Natural killer cell (primary cell): ENCODE measurements around the gene ANKRD6. TPM values are rescaled to one million over a fixed set of nuclear protein-coding genes. Genes with fewer than 3 reads are reported as not detected.

Experiments used
- ATAC-seq, 3 donors: fragments of 150-1000 bp in 2 of 3; fragments of 200-7000 bp in 1 of 3; cut with Tn5 transposase; 1 replicate in 1 of 3; 2 replicates in 2 of 3; pipeline ENCODE4 v1.10.0; 2021; ENCODE audit warnings: mild to moderate bottlenecking in 2 of 3, moderate library complexity in 2 of 3
- DNase-seq, 2 donors: peaks; one replicate each; pipeline versions ENCODE4 v3.0.0 to v3.0.0-alpha.2; 2013 to 2021; ENCODE audit warnings: mixed read lengths in 1 of 2
- H3K27ac ChIP-seq: one replicate; pipeline ENCODE4 v1.5.1; 2013; ENCODE audit warnings: mild to moderate bottlenecking, low read length
- H3K27me3 ChIP-seq: one replicate; pipeline ENCODE4 v1.6.1; 2013; ENCODE audit warnings: low read length; ENCODE audit not compliant: control insufficient read depth, insufficient read depth
- H3K36me3 ChIP-seq: one replicate; pipeline ENCODE4 v1.6.1; 2013; ENCODE audit warnings: low read length; ENCODE audit not compliant: control insufficient read depth, insufficient read depth
- H3K4me1 ChIP-seq: one replicate; pipeline ENCODE4 v1.6.1; 2013; ENCODE audit warnings: low read length; ENCODE audit not compliant: control insufficient read depth, insufficient read depth
- H3K4me3 ChIP-seq: one replicate; pipeline ENCODE4 v1.5.1; 2013; ENCODE audit warnings: low read length
- H3K9me3 ChIP-seq: one replicate; pipeline ENCODE4 v1.6.1; 2013; ENCODE audit warnings: low read length; ENCODE audit not compliant: control insufficient read depth, insufficient read depth
- H3K27ac Mint-ChIP-seq, 2 donors: one replicate each; pipeline ENCODE4 v1.8.0; 2022; ENCODE audit warnings: mild to moderate bottlenecking in 2 of 2, mixed read lengths in 2 of 2, moderate library complexity in 1 of 2
- H3K27me3 Mint-ChIP-seq, 2 donors: one replicate each; pipeline ENCODE4 v1.8.0; 2022; ENCODE audit warnings: low read depth in 2 of 2, mixed read lengths in 2 of 2
- H3K36me3 Mint-ChIP-seq: one replicate; pipeline ENCODE4 v1.8.0; 2022; ENCODE audit warnings: mixed read lengths
- H3K4me1 Mint-ChIP-seq, 2 donors: one replicate each; pipeline ENCODE4 v1.8.0; 2022; ENCODE audit warnings: mixed read lengths in 2 of 2
- H3K4me3 Mint-ChIP-seq: one replicate; pipeline ENCODE4 v1.8.0; 2022; ENCODE audit warnings: mild to moderate bottlenecking, moderate library complexity, mixed read lengths
- H3K9me3 Mint-ChIP-seq, 2 donors: one replicate each; pipeline ENCODE4 v1.8.0; 2022; ENCODE audit warnings: mixed read lengths in 2 of 2
- WGBS: methylation state at CpG from one replicate; pipeline ENCODE4 v1.1.7; 2013; ENCODE audit warnings: missing lambda C conversion rate; ENCODE audit not compliant: insufficient coverage; 5-methylcytosine and 5-hydroxymethylcytosine counted together
- intact Hi-C: fragments of 100-400 bp; cut with micrococcal nuclease; formaldehyde crosslinking; loops from one replicate; pipeline ENCODE4 v1.14.2; 2022
- total RNA-seq, 4 donors: library from RNA; stranded (reverse); fragments of 120-200 nt in 1 of 4; gene quantifications; one replicate each; pipeline versions ENCODE4 v1.2.3 to v1.2.4, GENCODE V29; 2013 to 2022
- TF ChIP-seq, protein P1 (sequence below): fragments of 200-600 bp; IDR thresholded peaks from one replicate; pipeline ENCODE4 v1.8.0; 2022; ENCODE audit warnings: antibody characterized with exemption

The ANKRD6 gene
- total RNA-seq, 3 donors from 2014 or later (not counting 1 experiment from before 2014, with no cell fraction given) = 4.5 to 9.0 (median 4.6) TPM

- H3K4me1 ChIP-seq = no peaks in the 10 kb centered on the region
- no peak overlapping the region for H3K4me3 Mint-ChIP-seq
- H3K4me1 Mint-ChIP-seq = no peaks in the 10 kb centered on the region
- no peaks in the 10 kb centered on the region for H3K36me3 ChIP-seq
- no peak overlapping the region for H3K27ac ChIP-seq
- H3K36me3 Mint-ChIP-seq = no peaks in the 10 kb centered on the region
- H3K27me3 ChIP-seq = no peaks in the 10 kb centered on the region
- intact Hi-C loops = no loop called here
- H3K4me3 ChIP-seq = no peak overlapping the region
- no peaks in the 10 kb centered on the region for H3K27me3 Mint-ChIP-seq
- H3K9me3 Mint-ChIP-seq = peaks cover 0 to 5% of the 10 kb centered on the region in 2 donors
- ATAC-seq = no peak
- DNase-seq = no peak
- no peaks in the 10 kb centered on the region for H3K9me3 ChIP-seq
- TF ChIP-seq, protein P1, sequence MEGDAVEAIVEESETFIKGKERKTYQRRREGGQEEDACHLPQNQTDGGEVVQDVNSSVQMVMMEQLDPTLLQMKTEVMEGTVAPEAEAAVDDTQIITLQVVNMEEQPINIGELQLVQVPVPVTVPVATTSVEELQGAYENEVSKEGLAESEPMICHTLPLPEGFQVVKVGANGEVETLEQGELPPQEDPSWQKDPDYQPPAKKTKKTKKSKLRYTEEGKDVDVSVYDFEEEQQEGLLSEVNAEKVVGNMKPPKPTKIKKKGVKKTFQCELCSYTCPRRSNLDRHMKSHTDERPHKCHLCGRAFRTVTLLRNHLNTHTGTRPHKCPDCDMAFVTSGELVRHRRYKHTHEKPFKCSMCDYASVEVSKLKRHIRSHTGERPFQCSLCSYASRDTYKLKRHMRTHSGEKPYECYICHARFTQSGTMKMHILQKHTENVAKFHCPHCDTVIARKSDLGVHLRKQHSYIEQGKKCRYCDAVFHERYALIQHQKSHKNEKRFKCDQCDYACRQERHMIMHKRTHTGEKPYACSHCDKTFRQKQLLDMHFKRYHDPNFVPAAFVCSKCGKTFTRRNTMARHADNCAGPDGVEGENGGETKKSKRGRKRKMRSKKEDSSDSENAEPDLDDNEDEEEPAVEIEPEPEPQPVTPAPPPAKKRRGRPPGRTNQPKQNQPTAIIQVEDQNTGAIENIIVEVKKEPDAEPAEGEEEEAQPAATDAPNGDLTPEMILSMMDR = no peak
- 95% methylated on average over 5 of the region's 5 CpGs for WGBS
- H3K27ac Mint-ChIP-seq = no peak overlapping the region
These were observed 25.8 kb downstream of the ANKRD6 start for GRCh38 chr6:89458704-89459103.

GRCh38 chr6:89459501-89459900 is 26.5 kb downstream of the ANKRD6 start:
- no peak for DNase-seq
- no peaks in the 10 kb centered on the region for H3K4me1 ChIP-seq
- no peaks in the 10 kb centered on the region for H3K4me1 Mint-ChIP-seq
- intact Hi-C loops = no loop called here
- ATAC-seq = no peak
- no peaks in the 10 kb centered on the region for H3K36me3 Mint-ChIP-seq
- H3K27ac Mint-ChIP-seq = no peak overlapping the region
- no peaks in the 10 kb centered on the region for H3K27me3 ChIP-seq
- H3K4me3 Mint-ChIP-seq = no peak overlapping the region
- no peak overlapping the region for H3K27ac ChIP-seq
- TF ChIP-seq, protein P1 = no peak
- no peak overlapping the region for H3K4me3 ChIP-seq
- peaks cover 0 to 5% of the 10 kb centered on the region in 2 donors for H3K9me3 Mint-ChIP-seq
- H3K36me3 ChIP-seq = no peaks in the 10 kb centered on the region
- no peaks in the 10 kb centered on the region for H3K9me3 ChIP-seq
- H3K27me3 Mint-ChIP-seq = no peaks in the 10 kb centered on the region
- no CpG with 5 or more reads among the region's 1 CpG for WGBS

DNA sequence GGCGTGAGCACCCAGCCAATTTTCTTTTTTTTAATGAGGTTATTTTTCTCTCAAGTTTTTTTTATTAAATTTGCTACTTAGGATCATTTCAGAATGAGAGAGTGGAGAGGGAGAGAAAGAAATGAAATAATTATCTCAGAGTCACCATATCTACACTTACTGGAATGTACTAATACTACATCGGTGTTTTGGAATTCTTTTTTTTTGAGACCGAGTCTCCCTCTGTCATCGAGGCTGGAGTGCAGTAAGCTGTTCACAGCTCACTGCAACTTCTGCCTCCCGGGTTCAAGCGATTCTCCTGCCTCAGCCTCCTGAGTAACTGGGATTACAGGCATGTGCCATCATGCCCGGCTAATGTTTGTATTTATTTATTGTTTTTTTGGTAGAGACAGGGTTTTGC is 27.8 kb downstream of the ANKRD6 start:
- no peak overlapping the region for H3K27ac Mint-ChIP-seq
- TF ChIP-seq, protein P1 = no peak
- DNase-seq (no peak), ATAC-seq (no peak)
- Histone ChIP-seq H3K4me3 (no peak overlapping the region), H3K9me3 (no peaks in the 10 kb centered on the region), H3K4me1 (no peaks in the 10 kb centered on the region), H3K36me3 (no peaks in the 10 kb centered on the region), H3K27me3 (no peaks in the 10 kb centered on the region), H3K27ac (no peak overlapping the region)
- no peaks in the 10 kb centered on the region for H3K36me3 Mint-ChIP-seq
- H3K27me3 Mint-ChIP-seq = no peaks in the 10 kb centered on the region
- WGBS = 91% methylated on average over 7 of the region's 7 CpGs
- intact Hi-C loops = no loop called here
- peaks cover 0 to under 1% of the 10 kb centered on the region in 2 donors for H3K9me3 Mint-ChIP-seq
- H3K4me3 Mint-ChIP-seq = no peak overlapping the region
- no peaks in the 10 kb centered on the region for H3K4me1 Mint-ChIP-seq

GRCh38 chr6:89462503-89462902 is 29.6 kb downstream of the ANKRD6 start:
- 100% methylated on average over 1 of the region's 2 CpGs for WGBS
- no peaks in the 10 kb centered on the region for H3K4me1 Mint-ChIP-seq
- intact Hi-C loops = no loop called here
- Histone ChIP-seq H3K27me3 (no peaks in the 10 kb centered on the region), H3K27ac (no peak overlapping the region), H3K4me3 (no peak overlapping the region), H3K4me1 (no peaks in the 10 kb centered on the region), H3K9me3 (no peaks in the 10 kb centered on the region), H3K36me3 (no peaks in the 10 kb centered on the region)
- TF ChIP-seq, protein P1 = no peak
- no peaks in the 10 kb centered on the region for H3K9me3 Mint-ChIP-seq
- H3K27me3 Mint-ChIP-seq = no peaks in the 10 kb centered on the region
- no peak overlapping the region for H3K27ac Mint-ChIP-seq
- H3K4me3 Mint-ChIP-seq = no peak overlapping the region
- no peaks in the 10 kb centered on the region for H3K36me3 Mint-ChIP-seq
- DNase-seq (no peak), ATAC-seq (no peak)
